GM10847 (cell line): Measurements from ENCODE around the gene C11orf21.

Source experiments
- POLR2A ChIP-seq: IDR thresholded peaks from 2 replicates; pipeline ENCODE4 v1.6.1; 2011; ENCODE audit not compliant: insufficient read length; ENCODE audit errors: extremely low read depth

C11orf21 gene

DNA sequence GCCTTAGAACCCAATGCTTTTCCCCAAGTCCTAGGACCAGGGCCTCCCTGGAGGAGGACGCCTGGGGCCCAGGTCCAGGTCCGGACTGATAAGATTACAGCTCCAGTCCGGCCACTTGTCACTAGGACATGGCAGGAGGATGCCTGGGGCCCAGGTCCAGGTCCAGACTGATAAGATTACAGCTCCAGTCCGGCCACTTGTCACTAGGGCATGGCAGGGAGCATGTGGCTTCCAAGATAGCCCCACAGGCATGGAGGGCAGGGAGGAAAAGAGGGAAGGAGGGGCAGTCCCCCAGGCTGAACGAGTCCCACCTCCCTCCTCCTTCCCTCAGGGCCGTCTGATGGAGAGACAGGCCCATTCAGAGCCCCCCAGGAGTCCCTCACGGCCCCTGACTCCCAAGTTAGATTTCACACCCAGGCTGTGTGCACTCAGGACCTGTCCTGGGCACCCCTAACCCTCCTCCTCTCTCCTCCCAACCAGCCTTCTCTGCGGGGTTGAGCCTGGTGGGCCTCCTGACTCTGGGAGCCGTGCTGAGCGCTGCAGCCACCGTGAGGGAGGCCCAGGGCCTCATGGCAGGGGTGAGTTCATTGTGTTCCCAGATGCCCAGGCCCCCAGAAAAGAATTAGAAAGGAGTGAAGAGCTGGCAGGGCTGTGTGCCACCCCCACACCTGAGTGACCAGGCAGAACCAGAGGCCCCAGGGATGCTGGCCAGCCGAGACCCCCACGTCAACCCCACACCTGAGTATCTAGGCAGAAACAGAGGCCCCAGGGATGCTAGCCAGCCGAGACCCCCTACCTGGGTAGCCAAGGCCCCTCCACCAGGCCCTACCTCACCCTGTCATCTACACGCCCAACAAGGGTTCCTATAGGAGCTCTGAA, 2.1 kb upstream of the C11orf21 start:
- no peak for TF ChIP-seq POLR2A

DNA sequence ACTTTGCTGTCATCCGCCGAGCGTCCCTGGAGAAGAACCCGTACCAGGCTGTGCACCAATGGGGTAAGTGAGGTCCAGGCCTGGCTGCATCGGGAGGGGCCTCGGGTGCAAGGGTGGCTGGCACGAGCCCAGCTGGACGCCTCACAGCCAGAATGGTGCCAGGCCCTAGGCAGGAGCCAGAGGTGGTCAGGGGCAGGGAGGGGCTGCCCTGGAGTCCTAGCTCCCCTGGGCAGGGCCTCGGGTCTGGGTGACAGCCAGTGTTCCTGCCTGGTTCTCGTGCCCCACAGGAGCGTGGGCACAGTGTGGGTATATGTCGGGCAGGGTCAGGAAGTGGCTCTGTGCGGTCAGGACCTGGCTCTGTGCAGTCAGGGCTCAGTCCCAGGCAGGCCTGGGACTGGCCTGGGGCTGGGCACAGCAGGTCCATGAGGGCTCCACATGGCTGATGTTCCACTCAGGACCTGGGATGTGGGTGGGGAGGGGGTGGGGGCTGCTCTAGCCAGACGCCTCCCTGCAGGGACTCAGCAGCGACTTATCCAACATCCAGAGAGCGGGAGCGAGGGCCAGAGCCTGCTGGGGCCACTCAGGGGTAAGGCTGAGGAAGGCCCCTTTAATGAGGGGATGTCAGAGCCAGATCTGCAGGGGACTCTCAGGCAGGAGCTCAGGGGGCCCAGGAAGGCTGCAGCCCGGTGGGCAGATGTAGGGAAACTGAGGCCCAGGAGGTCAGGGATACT, 1.3 kb upstream of the C11orf21 start:
- no peak for TF ChIP-seq POLR2A

DNA sequence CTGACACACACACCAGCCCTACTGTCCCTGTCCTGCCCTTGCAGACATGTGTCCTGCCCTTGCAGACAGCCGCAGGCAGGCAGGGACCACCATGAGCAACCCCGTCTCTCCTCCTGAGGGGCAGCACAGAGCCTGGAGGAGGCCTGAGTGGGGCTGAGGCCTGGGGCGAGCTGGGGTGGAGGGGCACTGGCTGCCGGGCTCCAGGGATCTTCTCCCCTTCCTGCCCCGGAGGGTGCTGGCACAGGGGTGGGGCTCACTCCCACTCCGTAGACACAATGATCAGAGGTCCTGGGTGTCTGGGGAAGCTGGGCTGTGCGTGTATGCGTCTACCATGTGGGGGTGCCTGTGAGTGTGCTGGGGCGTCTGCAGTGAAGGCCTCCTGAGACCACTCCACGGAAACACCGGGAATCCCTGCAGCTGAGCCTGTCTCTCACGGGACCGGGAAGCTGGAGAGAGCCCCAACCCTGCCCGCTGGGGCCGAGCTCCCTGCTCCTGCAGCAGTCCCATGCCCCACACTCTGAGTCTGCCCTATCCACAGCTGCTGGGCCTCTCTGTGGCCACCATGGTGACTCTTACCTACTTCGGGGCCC, 683 bp upstream of the C11orf21 start:
- TF ChIP-seq POLR2A, result no peak

DNA sequence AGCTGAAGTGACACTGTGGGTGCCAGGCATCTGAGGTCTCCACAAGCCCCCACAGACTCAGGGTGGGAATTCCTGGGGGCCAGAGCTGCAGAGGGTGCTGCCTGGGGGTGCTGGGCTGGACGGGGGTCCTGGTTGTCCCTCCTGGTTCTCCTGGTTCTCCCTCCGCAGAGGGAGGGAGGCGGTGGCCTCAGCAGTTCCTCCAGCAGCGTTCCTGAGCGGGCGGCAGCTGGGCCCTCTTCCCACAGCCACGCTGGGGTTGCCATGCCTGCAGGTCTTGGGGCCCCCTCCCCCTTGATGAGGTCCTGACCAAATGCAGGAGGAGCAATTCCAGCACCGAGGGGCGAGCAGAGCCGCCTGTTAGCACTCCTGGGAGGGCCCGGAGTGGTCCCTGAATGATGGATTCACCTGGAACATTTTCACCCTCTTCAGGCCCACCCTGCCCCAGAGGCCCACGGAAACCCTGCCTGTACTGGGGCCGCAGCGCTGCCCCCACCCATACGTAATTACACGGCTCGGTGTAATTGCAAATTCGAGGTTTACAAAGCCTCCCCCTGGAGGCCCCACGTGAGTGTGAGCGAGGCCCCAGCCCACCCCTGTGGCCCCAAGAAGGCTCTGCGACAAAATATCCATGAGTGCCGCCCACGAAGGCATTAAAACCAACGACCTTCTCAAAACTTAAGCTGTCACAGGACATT, 635 bp downstream of the C11orf21 start:
- no peak for TF ChIP-seq POLR2A

DNA sequence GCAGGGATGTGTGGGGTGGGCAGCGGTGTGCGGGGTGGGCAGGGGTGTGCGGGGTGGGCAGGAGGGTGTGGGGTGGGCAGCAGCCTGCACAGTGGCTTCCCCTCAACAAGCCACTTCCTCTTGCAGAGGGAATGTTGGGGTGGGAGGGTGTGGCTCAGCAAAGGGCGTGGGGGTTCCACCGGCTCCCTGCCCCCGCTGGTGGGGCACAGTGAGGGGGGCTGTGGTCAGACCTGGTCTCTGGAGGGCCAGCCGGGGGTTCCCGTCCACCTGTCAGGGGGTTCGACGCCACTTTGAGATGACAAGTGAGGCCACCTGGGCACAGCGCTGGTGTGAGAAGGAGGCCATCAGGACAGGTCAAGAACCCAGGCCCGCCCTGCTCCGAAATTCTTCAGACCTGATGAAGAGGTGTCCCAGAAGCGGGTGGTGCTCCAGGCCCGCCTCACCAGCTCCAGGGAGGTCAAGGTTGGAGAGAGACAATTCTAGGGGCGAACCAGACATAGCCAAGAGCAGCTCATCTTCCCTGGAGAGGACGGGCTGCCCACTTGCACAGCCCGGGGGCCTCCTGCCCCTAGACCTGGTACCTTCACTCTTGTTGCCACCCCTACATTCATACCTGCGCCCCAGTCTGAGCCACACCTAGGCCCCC, 1.3 kb downstream of the C11orf21 start:
- no peak for TF ChIP-seq POLR2A

DNA sequence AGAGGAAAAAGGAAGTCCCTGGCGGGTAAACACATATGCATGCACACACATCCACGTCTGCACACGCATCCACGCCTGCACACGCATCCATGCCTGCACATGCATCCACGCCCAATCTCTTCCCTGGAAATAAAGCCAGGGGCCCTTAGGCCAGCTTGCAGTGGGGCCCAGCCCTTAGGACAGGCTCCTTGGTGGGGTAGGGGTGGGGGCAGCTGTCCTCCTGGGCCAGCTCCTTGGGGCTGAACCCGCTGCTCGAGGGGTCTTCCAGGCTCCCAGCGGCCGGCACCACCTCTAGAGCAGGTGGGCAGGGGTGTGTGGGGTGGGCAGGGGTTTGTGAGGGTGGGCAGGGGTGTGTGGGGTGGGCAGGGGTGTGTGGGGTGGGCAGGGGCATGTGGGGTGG, 1.9 kb downstream of the C11orf21 start:
- no peak for TF ChIP-seq POLR2A

DNA sequence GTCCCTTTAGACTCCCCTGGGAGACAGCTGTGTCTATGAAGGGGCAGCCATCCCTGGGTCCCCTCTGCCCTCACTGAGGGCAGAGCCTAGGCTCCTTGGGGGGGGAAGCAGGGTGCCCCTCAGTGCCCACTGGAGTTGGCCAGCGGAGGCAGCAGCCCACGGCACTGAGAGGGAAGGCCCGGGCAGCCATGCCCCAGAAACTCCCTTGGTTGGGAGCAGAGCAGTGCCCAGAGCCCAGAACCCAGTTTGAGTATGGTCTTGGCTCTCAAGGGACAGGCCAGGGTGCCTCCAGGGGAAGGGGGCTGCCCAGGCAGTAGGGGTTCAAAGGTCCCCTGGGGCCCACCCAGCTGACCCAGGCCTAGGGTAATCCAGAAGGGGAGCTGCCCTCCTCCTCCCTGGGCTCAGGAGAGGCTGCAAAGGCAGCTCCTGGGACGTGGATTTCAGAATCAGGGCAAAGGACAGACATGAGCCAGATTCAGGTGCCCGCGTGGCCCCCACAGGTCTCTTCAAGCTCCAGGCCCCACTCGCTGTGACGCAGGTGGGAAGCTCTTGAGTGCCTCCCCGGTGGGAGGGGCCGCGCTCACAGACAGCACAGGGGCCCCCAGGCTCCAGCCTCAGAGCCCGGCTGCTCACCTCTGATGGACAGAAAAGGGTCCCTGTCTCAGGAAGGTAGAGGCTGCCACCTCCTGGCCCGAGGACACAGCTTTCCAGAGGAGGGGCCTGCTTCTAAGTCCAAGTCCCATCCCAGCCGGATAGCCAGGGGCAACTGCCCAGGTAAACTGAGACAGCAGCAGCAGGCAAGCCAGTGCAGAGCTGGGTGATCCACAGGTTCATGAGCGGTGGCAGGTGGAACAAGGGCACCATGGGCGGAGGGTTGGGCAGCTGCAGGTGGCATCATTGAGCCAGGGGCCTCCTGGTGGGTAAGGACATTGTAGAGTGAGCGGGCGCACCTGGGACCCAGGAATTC, 2.6 kb downstream of the C11orf21 start:
- TF ChIP-seq POLR2A, result no peak

DNA sequence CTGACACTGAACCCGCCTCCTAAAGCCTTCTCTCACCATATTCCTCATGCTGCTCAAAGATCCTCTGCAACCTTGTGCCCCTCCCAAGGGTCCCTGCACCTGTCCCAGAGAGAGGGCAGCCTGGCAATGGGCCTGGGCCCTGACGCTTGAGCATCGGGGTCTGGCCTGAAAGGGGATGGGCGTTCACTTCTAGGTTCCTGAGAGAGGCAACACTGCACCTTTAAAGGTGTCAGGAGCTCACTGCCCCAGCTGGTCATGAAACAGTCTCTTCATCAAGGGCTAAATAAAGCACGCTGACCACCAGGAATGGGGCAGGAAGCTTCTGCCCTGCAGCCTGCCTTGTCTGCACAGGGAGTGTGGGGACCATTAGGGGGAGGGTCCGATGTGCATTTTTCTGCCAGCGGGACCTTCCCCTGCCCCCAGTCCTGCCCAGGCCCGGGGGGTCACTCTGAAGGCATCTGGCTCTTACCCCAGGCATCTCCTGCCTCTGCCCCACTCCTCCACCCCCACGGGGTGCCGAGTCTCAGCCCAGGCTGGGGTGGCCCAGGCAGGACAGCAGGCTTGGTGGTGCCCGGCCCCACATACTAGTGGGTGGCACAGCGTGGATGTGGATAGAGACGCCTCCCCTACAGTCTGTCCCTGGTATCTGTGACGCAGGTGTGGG, 3.5 kb downstream of the C11orf21 start:
- no peak for TF ChIP-seq POLR2A

DNA sequence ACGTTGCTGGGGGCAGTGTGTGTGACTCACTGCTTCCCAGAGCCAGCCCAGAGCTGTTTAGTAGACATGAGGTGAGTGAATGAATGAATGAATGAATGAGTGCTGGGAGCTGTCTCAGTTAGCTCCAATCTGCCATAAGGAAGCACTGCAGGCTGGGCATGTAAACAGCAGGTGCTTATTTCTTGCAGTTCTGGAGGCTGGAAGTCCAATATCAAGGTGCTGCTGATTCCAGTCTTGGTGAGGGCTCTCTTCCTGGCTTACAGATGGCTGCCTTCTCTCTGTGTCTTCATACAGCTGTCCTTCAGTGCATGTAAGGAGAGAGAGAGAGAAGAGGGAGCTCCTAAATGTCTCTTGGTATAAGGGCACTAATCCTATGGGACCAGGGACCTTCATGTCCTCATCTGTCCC, 4.1 kb downstream of the C11orf21 start:
- TF ChIP-seq POLR2A, result no peak

DNA sequence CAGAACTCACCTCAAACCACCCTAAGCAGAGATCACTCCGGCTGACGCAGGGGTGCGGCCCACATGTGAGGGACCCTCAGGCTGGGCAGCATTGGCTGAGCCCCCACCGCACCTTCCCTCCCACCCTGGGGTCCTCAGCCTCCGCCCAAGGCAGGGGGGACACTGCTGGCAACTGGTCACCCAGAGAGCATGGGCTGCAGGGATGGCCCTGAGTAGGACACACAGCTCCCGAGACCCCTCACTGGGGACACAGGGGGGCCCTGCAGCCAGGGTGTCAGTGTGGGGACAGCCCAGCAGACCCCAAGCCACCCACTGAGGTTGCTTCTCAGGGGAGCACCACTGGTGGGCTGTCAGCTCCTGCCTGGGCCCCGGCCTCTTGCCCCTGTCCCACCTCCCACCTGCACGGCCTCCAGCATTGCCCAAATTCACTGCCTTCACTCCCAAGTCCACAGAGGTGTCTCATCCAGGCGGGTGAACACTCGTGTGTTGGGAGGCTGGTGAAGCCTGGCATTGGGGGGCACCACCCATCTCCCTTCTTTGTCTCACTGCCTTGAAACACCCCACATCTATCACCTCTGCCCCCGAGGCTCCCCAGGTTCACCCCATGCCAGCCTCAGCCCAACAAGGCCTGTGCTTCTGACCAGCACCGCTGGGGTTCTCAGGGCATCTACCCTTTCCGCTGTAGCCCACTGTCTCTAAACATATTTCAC, 4.7 kb downstream of the C11orf21 start:
- no peak for TF ChIP-seq POLR2A

DNA sequence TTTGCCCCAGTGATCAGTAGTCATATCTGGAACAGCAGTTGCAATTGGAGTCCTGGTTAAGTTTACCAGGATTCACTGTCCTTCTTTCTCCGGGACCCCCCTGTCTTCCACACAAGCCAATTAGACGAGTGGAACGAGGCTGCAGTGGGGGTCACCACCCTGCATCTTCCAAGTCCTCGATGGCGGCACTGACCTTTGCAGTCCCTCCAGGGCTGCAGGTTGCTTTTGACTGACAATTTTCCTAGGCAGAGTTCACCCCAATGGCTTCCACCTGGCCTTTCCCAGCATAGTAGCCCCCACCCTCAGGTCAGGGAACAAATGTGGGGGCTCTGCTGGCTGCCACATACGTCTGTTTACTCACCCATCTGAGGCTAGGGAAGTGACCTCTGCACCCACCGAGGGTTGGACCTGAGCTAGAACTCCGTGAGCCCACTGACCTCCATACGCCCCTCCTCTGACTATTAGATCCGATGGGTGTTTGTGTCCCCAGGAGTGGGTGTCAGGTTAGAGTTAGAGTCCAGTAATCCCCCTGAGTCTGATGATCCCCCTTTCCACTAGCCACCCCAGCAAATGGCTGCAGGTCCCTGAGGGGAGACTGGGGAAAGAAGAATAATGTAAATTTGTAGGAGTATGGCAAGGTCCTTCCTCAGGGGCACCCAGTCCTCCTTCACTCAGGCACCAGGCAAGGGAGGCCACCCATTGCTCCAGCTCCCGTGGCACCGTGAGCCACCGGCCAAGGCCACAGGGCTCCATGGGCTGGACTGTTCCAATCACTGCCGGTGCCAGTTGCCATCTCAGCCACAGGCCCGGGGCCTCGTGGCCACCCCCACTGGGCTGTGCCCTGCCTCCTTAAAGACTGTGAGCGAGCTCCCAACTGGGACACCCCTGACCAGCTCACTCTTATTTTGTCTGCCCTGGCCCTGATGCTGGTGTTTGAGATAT, 5.5 kb downstream of the C11orf21 start:
- TF ChIP-seq POLR2A, result no peak

DNA sequence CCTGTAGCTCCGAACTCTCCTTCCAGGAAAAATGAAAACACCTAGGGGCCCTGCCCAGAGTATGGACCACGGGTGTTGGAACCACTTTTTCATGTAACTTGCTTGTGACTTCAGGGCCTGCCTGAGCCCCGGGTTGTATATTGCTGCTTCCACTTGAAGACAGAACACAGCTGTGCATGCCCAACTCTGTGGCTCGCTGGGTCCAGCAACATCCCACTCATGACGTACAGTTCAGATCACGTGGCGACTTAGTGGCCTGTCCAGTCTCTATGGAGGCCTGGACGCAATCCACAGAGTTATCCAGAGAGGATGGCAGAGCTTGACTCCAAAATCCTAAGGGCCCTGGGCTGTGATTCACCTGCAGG, 6.8 kb downstream of the C11orf21 start:
- TF ChIP-seq POLR2A, result no peak
